GM18526 (cell line): ENCODE measurements around the gene LDHAL6B.

Source experiments
- POLR2A ChIP-seq: IDR thresholded peaks from 3 replicates; pipeline ENCODE4 v1.6.1; 2011; ENCODE audit not compliant: insufficient read length; ENCODE audit errors: extremely low read depth

Gene LDHAL6B

DNA sequence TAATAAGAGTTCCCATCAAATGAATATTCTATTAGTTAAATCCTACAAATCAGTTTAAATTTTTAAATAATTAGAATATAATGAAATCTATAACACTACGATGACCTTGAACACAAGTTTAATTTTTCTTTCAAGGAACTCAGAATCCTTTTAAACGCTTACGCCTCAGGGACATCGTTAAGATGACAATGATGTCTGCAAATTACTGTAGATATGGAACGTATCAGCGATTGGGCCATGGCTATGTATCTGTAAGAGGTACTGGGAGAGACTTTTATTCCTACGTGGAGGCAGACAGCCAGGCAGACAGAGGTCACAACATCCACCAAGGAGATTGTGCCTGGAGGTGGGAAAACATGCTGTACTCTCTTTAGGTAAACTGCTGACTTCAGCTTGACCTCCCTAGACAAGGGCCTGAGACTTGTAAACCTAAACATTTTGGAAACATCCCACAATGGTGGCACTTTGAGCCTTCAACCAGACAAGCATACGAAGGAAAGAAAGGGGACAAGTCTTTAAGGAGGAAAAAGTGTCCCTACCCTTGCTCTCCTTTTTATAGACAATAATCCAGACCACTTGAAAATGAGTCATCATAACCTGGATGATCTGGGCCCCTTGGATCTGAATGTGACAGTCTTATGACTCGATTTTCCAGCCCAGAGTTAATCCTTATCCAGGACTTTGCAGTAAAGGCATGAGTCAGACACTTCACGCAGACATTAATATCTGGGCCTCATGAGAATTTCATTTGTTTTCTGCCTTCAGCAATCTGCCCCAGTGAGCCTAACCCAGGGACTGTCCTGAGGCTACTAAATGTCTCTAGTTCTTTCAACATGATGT, 6.8 kb upstream of the LDHAL6B start:
- TF ChIP-seq POLR2A, result no peak

DNA sequence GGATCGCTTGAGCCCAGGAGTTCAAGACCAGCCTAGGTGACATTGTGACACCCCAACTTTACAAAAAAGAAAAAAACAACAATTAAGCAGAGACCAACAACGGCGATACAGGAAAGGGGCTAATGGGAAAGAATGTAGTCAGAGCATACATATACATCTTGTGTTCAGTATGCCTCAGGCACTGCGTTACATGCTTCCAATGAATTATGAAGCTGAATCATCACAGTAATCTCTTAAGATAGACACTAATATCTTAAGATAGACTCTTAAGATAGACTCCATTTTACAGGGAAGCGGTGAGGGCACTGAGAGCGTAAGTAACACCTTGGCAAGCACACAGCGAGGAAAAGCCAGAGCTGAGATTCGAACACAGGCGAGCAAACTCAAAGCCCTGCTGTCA, 6.1 kb upstream of the LDHAL6B start:
- TF ChIP-seq POLR2A, result no peak

DNA sequence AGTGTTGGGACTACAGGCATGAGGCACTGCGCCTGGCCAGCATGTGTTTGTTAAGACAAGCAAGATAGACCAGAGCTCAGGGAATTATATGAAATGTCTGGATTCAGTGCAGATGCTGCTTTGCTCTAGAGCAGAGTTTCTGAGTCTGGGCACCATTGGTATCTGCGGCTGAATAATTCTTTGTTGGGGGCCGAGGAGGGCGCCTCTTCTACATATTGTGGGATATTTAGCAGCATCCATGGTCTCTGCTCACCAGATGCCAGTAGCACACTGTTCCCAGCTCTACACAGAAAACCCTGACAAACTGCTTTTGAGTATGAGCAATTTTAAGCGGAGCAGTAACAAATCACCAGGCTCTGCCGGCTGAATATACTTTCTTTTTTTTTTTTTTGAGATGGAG, 3.6 kb upstream of the LDHAL6B start:
- TF ChIP-seq POLR2A, result no peak

DNA sequence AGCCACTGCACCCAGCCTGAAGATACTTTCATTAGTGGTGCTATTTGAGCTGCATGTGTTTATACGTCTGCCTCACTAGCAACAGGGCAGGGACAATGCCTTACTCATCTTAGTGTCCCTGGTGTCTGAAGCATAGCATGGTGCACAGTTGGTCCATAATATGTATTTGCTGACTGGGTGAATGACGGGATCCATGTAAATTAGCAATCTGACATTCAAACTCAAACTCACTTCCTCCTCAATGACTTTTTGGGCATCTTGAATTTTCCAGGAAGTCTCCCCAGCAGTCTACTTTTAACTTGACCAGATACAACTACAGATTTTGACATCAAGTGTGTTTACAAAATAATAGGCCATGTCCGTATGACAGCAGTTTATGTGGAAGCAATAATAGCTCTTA, 3.0 kb upstream of the LDHAL6B start:
- no peak for TF ChIP-seq POLR2A

DNA sequence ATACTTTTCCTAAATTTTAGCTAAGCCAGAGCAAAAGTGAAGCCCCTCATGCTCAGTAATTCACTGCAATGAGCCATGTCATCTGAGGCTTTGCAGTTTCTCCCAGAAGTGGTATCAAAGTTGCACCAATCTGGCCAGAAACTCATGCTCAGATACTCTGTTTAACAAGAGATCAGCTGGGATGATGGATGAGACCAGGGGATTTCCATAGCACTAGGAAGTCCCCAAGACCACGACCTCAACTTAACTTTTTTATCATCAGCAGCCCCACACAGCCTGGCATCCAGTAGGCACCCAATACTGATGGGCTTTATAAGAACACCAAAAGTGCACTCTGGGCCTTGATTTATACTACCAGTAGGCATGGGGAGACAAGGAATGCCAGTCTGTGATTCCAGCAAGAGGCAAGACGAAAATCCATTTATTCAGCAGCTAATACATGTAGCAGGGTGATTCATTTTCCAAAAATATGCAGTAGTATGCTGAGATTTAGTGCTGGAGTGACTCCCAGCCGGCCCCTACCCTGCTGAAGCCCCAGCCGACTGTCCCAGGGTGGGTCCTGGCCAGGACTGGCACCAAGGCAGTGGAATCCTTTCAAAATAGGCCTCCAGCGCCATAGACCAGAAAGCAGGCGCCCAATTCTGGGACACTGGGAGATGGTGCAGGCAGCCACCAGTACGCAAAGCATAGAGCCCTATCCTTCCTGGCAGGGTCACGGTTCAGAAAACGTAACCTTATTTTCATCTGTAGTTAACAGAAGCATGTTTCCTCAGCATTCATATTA, 612 bp upstream of the LDHAL6B start:
- TF ChIP-seq POLR2A, result no peak

DNA sequence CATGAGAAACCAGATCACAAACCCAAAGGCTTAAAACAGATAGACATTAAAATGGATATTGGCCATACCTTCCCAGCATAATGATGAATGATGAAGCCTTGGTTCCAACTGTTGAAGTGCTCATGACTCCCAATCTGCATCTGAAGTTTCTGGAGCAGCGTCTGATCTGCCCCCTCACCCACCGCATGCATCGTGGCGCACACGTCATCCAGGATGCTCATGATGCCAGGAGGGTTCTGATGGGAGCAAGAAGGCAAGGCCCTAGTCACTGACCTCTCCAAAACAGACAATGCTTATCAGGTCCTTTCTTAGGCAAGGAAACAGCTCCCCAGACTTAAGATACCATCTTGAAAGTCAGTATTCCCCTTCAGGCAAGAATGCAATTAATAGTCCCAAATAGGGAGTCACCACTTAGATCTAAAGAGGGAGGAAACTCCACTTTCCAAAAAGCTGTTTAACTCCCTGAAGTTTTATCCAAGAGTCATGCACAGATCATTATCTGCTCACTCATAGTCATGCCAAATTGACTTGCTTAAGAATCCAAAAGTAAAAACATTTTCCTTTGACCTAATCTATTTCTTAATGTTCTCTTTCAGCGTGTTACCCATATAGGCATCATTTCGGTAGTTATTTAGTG, 2.1 kb downstream of the LDHAL6B start:
- no peak for TF ChIP-seq POLR2A

DNA sequence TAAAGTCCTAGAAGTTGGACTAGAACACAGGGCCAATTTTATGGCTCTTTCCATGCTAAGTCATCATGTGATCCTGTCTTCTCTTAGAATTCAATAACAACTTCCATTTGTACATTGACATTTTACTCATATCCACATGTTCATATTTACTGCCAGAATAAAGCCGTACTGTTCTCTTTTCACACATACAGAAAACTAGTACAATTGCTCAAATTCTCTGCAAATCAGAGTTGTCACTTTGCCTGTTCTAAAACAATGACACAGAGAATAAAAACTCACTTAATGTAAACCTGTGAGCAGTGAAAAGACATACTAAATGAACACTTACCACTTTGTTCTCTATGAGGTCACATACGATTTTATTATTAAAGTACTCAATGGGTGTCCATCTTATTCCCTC, 3.5 kb downstream of the LDHAL6B start:
- TF ChIP-seq POLR2A, result no peak

DNA sequence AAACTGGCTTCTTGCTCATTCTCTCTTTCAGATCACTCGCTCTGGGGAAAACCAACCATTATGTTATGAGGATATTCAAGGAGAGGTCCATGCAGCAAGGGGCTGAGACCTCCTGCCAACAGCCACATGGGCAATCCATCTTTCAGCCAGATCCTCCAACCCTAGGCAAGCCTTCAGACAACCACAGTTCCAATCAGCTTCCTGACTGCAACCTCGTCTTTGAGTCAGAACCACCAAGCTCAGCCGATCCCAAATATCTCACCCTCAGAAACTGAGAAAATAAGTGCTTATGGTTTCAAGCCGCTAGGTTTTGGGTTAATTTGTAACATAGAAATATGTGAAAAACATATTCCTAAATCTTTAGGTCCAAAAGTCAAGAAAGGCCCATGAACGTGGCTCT, 10.3 kb downstream of the LDHAL6B start:
- no peak for TF ChIP-seq POLR2A

DNA sequence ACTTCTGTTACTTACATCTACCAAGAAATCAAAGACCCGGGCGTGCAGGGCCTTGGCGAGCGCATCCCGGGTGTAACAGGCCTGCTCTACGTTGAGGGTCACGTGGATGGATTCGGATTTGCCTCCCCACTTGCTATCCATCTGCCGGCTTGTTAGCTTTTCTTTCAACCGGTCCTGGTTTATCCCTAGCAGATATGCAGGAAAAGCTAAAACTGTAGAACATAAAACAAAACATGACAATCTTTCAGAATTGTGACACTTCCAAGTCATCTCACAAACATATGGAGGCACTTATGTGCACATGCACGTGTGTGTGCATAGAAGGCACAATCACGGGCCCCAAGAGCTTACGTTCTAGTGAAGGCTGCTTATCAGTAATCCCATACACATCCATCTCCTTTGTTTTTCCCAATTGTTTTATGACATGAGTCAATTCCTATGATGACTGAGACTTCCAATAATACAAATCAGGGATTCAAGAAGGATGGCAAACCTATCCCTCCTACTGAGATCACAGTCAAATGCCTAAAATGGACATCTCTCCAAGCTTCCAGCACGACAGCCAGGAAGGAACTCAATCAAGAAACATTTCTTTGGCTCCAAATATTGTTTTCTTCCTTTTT, 11.3 kb downstream of the LDHAL6B start:
- no peak for TF ChIP-seq POLR2A

DNA sequence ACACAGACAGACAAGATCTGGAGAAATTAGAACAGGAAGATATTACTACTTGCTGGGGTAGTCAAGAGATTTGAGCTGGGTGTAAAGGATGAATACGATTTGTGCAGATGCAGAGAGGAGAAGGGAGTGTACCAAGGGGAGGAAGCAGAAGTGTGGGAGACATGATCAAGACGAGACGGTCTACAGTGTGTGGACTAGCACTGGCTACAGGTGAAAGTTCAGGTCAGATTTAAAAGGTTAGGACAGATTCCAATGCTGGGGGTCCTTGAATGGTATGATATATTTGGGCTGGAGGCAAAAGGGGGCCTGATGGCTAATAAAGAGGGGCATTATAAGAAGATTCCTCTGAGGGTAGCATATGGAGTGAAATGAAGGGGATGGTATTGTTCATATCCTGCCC, 12.1 kb downstream of the LDHAL6B start:
- no peak for TF ChIP-seq POLR2A

DNA sequence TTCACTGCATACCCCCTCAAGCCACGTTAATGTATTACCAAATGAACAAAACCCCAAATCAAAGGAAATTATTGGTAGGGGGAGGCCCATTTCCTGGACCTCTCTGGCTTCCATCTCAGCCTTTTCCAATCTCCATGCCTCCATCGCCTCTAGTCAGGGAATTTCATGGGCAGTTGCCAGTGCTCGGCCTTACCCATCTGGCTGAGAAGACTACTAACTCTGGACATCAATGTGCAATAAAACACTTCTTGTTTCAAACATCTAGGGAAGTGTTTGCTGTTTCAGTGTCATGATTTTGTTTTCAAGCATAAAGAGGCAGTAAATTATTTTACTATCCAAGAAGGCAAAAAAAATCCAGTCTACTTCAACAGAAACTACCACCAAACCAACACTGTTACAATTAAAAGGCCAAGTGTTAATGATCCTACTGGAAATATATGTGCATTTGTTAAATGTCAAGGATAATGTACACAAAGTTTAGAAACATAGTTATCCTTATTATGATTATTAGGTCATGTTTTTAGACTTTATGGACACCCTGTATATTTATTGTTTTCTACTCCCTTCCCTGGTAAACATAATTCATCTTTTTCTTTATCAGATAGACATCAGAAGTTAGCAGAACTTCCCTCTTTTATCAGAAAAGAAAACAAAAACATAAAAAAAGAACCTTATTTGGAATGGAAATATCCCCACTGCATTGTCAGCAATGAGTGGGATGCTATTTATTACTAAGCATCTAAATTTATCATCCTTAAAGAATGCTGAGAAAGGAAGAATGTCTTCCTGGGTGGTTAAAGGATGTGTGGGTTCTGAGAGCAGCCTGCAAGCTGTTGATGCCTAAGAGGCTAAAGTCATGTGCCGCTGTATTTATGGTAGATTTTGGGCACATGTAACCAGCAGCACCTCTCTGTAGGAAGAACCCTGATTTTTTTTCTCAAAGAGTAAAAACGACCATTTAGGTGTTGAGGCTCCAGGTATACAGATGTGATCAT, 15.2 kb downstream of the LDHAL6B start:
- no peak for TF ChIP-seq POLR2A

DNA sequence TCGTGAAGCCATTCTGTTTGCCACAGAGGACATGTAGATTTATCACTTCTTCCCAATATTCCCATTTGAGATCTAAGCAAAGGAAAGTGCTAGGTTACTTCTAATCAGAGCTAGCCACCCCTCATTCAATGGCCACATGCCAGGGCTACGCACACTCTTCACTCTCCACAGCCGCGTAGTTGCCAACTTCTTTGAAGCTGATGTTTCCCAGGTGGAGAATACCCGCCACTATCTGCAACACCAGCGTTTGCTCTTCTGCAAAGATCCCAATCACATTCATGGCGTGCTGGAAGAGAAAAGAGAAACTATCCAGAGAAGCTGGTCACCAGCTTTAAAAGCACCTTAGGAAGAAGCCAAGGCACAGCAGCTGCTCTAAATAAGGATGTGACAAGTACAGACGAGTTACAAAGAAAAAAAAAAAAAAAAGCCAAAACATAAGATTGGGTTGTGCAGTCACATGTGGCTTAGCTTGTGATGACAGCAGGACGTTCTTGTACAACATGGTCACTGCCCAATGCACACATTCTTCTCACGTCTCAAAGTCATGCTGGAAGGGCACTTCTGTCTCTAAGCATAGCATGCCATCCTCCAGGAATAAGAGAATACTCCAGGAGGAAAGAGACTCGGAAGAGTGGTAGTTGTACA, 16.4 kb downstream of the LDHAL6B start:
- no peak for TF ChIP-seq POLR2A

DNA sequence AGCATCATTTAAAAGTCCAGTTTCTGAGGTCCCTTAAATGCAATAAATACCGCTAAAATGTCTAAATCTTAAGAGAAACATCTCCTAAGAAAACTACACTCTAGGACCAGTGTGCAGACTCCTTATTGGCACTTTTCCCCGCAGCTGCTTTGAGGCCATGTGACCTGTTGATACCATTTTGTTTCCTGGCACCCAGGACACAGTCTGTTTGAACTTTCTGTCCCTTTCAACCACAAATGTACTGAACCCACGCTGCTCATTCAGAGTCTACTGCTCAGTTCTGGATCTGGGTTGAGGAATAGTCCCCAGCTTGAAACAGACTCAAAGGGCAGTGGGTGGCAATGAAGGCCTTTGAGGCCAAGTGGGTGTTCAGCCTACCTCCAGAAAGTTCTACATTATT, 17.1 kb downstream of the LDHAL6B start:
- TF ChIP-seq POLR2A, result no peak

DNA sequence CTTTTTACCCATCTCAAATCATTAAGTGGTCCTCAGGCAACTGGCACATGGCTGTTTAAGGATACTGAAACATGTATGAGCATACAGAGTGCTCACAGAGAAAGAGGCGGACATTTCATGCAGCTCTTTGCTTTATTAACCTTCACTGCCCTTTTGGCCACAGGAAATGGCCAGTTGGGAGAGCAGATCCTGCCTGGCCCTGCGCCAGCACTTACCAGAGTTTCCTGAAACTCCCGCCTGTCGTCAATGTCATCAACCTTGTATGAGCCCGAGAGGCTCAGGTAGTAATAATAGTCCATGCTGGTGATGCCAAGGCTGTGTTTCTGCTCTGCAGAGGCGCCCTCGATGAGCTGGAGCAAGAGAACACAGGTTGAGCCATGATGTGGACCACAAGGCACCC, 17.8 kb downstream of the LDHAL6B start:
- no peak for TF ChIP-seq POLR2A
